Skeletal muscle cell (primary cell): ENCODE data around the gene STK24.
A peak's percentile ranks its signal among the peaks of the same experiment; 100 is the strongest.

ENCODE experiments used
- DNase-seq: peaks from one replicate; pipeline ENCODE4 v3.0.0-alpha.2; 2010; ENCODE audit warnings: low read depth
- H3K4me3 ChIP-seq: 2 replicates; pipeline ENCODE4 v1.5.1; 2011; ENCODE audit warnings: low read depth, mild to moderate bottlenecking, control low read depth, low read length, moderate library complexity

The STK24 gene

DNA sequence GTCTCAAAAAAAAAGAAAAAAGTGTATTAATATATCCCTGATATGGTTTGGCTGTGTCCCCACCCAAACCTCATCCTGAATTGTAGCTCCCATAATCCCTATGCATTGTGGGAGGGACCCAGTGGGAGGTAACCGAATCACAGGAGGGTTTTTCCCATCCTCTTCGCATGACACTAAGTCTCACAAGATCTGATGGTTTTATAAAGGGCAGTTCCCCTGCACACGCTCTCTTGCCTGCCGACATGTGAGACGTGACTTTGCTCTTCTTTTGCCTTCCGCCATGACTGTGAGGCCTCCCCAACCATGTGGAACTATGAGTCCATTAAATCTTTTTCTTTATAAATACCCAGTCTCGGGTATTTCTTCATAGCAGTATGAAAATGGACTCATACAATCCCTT lies 17.7 kb downstream of the STK24 start:
- H3K4me3 ChIP-seq, result no peak overlapping the region
- DNase-seq, result no peak

GRCh38 chr13:98557937-98558792 lies 18.7 kb downstream of the STK24 start:
- no peak overlapping the region for H3K4me3 ChIP-seq
- DNase-seq, result no peak

DNA sequence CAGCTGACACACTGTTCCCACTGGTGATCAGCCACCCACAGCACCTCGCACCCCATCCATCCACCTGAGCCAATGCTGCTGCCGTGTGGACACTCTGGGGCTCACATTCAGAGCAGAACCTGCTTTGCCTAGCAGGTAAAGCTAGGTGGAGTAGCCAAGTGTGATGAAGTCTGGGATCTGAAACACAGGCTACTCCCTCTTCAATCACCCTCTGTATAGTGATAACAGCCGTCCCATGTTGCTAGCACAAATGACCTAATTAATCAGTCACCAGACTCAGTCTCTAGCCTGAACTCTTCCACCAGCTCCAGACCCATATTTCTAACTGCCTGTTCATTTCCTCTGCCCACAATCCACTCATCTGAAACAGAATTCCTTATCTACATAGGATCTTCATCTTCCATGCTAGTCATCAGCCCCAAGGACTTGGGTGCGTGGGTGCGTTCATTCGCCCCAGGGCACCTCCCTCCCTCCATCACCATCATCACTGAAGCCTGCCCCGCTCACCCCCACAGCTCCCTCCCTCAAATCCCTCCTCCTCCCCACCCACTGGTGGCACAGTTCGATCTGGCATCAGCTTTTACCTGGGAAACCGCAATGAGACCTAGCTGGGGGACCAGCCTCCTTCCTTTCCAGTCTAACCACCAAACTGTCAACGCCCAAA lies 19.8 kb downstream of the STK24 start:
- H3K4me3 ChIP-seq, result no peak overlapping the region

GRCh38 chr13:98556142-98556816 lies 20.6 kb downstream of the STK24 start:
- DNase-seq, result no peak
- no peak overlapping the region for H3K4me3 ChIP-seq

More for the DNA sequence above, 19.8 kb downstream of the STK24 start:
- no peak for DNase-seq

- H3K4me3 ChIP-seq, result no peak overlapping the region
- DNase-seq, result no peak
Observed at GRCh38 chr13:98549728-98550317, 27.1 kb downstream of the STK24 start.

- H3K4me3 ChIP-seq, result no peak overlapping the region
- peak; percentile 77 for DNase-seq
Observed at GRCh38 chr13:98549006-98549727, 27.7 kb downstream of the STK24 start.

GRCh38 chr13:98548230-98548629 lies 28.7 kb downstream of the STK24 start:
- DNase-seq, result no peak
- no peak overlapping the region for H3K4me3 ChIP-seq

GRCh38 chr13:98547455-98547854 lies 29.5 kb downstream of the STK24 start:
- no peak for DNase-seq

GRCh38 chr13:98546402-98546801 lies 30.5 kb downstream of the STK24 start:
- H3K4me3 ChIP-seq, result no peak overlapping the region
- DNase-seq, result no peak

More at GRCh38 chr13:98547455-98547854, 29.5 kb downstream of the STK24 start:
- no peak overlapping the region for H3K4me3 ChIP-seq

- no peak overlapping the region for H3K4me3 ChIP-seq
- DNase-seq, result no peak
Observed at GRCh38 chr13:98544104-98544710, 32.7 kb downstream of the STK24 start.

DNA sequence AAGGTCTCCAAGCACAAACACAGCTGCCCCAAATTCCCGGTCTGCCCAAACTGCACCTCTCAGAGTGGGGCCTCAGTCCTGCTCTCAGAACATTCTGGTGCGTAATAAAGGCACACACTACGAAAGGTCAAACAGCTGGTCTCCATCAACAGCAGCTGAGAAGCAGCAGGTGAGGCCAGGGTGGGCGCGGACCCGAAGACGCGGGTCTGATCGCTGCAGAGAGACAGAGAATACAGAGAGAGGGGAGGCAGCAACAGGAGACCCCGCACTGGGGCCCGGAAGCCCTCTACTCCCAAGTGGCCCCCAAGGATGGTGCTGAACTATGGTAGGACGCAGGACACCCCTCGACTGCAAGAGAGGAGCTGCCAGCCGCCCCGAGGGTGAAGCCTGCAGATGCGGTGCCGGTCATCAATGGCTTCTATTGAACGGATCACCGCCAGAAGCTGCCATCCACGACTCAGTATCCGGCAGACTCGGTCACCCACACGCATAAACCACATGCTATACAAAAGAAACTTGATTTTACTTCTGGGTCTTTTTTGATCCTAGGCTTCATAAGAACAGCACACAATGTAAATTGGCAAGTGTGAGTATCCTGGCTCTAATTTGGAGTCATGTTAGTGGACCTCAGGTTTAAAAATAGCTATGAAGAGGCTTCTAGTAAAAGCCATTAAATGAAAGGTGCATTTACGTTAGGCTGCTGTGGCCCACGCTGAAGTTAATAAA lies 33.4 kb downstream of the STK24 start:
- H3K4me3 ChIP-seq, result no peak overlapping the region
- no peak for DNase-seq

DNA sequence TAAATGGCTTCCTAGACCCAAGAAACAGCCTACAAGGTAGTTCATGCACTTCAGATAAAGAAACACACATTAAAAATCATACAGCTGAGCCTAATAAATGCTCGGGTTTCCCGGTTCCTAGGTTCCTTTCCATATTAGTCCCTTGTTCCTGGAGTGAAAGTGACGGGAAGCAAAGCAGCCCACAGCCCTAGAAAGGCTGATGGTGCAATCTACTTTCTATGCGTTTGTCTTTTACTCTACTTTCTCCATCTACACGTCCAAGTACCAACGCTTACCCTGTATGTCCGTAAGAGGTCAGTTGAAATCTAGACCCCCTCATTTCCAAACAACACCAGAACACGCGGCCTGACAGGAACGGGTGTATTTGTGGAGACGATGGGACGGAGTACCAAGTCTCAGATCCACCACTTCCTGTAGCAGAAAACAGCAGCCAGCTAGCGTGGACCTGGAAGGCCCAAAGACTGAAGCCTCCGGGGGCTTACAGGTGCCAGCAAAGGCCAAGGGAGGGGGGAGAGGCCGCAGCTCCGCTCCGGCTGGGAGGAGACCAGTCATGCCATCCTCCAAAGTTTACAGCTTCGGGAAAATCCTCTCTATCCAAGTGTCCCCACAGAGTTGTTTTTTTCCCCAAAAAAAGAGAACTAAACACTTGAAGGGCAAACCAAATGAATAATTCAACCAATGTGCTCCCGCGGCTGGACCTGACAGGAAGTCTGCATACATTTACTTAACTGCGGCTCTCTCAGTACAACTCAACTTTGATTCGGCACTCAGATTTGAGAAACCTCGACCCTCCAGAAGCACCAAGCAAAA lies 34.1 kb downstream of the STK24 start:
- DNase-seq, result no peak
- no peak overlapping the region for H3K4me3 ChIP-seq

GRCh38 chr13:98541701-98542203 lies 35.2 kb downstream of the STK24 start:
- no peak overlapping the region for H3K4me3 ChIP-seq
- DNase-seq, result no peak

GRCh38 chr13:98541191-98541590 lies 35.7 kb downstream of the STK24 start:
- no peak for DNase-seq
- no peak overlapping the region for H3K4me3 ChIP-seq

- no peak overlapping the region for H3K4me3 ChIP-seq
Observed at GRCh38 chr13:98540476-98540875, 36.4 kb downstream of the STK24 start.

GRCh38 chr13:98539666-98540065 lies 37.2 kb downstream of the STK24 start:
- no peak overlapping the region for H3K4me3 ChIP-seq
- DNase-seq, result peak; percentile 59

More at GRCh38 chr13:98540476-98540875, 36.4 kb downstream of the STK24 start:
- no peak for DNase-seq

DNA sequence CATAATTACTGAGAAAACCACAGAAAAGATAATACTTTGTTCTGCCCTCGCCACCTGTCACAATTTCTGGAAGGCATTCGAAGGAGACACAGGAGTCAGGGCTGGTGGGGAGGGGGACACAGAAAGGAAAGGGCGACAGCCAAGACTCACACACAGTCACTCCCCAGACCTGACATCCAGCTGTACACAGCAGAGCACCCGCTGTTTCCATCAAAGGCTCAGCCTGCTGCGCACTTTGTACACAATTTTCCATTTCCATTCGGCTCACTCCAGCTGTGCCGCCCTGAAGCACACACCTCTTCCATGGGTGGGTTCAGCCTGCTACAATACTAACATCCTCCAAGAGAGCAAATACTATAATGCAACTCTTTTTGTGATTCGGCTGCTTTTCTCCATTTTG lies 38.0 kb downstream of the STK24 start:
- no peak for DNase-seq
- no peak overlapping the region for H3K4me3 ChIP-seq
